Globus pallidus (tissue), 1 donor: ENCODE results near the gene IQGAP2.

ENCODE experiments used
- DNase-seq: peaks from one replicate; pipeline ENCODE4 v3.0.0-alpha.2; 2015; ENCODE audit warnings: low spot score

Gene IQGAP2

DNA sequence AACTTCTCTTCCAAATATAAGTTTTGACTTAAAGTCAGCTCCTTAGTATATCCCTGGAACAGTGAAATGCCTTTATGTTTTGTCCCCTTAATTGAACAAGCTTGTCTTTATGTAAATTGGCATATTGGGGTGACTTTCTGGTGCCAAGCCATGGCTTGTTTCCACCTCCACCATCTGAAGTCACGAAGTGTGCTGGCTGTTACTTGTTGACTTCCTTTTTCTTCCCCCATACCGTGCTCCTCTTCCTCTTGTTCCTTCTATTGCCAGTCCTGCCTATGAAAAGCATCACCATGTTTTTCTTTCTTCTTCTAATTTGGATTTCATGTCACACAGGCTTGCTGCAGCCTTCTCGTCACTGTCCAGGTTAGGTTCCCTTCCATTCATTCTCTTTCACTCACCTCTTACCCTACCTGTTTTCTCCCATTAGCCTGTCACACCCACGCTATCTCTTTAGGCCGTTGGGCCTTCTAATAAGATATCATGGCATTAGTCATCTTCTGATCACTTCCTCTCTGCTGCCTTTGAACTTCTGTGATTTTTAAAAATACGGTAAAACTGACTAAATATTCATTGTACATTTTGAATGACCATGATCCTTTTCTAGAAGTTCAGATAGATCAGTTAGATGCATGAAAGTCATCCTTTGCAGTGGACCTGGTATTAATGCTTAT, 48.1 kb downstream of the IQGAP2 start:
- DNase-seq, result no peak

DNA sequence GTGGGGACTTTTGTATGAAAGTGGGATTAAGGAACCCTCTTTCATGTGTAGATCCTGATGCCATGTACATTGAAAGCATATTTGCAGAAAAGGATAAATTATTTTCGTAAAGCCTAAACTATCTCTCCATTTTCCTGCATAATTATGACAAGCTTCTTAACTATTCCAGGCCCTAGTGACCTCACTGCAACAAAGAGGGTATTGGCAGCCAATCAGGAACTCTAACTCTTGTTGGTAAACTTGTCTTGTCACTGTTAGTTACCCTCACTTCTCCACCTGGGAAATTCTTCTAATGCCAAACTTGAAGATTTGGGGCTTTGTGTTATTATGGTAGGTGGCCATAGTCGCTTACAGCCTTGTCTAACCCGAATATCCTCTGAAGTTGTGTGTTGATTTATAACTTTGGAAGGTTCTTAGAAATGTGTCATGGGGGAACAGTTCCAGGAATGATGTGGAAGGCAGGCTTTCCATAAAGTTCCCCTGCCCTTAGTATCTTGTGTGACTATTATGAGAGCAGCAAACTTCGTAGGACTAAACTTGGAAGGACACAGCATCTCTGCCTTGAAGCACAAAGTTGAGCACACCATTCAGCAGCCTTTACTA, 52.5 kb downstream of the IQGAP2 start:
- DNase-seq, result no peak

DNA sequence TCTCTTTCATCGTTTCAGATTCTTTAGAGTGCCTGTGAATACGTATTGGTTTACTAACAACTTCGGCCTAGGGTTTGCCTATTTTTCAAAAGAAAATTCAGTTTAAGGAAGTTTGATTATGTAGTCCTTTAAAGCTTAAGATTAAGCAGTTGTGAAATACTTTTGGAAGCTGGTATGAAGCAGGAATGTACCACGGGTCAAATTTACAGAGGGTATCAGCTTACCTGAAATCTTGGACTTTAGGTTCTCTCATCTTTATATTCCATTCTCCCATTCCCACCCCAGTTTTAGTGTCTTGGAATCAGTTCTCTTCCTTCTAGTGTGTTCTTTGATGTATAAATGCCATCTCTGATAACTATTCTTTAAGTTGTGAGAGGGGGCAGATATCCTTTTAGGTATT, 53.2 kb downstream of the IQGAP2 start:
- DNase-seq, result no peak

DNA sequence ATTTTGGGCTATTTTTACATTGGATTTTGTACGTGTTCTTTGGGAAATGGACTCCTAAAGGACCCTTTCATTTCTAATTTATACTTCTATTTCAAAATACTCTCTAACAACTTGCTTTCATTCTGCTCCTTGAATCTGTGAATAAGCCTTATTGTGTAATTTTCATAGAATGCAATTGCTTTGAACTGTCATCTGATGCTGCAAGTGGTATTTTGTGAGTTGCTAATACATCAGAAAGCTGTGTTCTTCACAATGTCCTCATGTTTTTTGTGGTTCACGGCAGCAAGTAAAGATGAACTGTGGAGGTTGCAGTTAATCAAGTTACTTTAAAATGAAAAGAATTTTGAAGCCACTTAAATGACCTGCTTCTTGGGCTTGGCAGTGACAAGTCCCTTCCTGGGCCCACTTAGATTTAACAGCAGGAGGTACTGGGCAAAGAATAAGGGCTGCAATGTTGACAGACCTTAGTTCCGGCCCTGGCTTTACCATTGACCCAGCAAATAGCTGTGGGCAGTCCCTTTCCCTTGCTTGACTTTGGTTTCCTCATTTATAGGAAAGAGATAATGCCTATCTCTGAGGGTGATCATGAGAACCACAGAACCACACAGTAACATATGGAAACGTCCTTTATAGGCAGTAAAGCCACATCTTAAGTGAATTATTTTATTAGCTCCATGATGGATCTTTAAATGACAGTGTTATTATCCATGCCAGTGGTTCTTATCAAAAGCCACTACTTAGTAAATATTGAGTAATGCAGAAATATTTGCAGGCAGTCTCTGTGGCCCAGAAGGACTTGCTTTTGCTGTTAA, 54.8 kb downstream of the IQGAP2 start:
- DNase-seq, result no peak

DNA sequence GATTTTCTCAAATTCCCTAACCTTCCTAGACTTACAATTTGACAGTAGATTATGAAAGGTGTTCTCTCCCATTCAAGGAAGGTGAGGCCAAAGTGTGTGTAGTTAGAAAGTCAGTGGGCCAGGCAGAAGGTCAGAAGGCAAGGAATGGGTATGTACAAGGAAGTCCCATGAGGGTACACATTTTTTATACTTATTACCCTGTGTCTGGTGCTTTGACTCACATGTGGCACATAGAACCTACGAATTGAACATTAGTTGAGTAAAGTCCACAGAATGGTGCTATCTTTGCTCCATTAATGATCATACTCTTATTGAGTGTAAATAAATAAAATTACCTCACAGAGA, 55.4 kb downstream of the IQGAP2 start:
- DNase-seq, result no peak

DNA sequence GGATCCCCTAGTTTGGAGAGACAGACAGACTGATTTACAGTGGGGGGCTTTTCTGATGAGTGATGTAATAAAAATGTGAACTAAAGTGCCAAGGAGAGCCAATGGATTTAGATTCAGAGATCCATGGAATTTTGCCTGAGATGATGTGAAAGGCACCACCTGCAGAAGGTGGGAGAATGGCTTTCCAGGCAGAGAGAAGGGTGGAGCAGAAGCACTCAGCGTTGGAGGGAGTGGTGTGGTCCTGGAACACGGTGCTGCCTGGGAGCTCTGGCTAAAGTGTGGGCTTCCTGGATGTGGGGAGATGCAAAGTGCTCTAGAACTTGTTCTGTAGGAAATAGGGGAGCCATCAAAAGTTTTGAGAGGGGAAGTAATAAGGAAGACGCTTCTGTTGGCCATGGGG, 57.0 kb downstream of the IQGAP2 start:
- no peak for DNase-seq

DNA sequence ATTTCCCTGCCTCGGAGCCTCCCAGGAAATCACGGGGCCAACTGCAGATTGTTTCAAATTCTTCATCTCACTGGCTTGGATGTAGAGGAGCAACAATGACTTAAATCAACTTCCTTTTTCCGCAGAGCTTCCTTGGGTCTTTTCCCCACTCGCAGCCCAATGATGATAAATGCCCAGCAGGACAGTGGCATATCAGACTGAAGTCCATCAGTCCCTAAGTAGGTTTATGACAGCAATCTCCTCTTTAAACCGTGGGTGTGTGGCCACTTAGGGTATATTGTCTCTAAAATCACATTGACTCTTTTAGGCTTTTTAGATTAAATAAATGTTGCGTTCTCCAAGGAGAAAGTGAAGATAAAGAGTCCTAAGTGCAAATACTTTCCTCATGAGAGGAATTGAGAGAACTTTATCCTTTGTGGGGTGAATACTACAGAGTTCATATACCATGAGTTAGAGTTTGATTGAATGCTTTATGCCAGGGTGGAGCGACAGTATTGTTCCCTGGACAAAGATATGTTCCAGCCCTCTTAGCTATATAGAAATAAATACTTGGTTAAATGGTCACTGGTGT, 59.1 kb downstream of the IQGAP2 start:
- no peak for DNase-seq

DNA sequence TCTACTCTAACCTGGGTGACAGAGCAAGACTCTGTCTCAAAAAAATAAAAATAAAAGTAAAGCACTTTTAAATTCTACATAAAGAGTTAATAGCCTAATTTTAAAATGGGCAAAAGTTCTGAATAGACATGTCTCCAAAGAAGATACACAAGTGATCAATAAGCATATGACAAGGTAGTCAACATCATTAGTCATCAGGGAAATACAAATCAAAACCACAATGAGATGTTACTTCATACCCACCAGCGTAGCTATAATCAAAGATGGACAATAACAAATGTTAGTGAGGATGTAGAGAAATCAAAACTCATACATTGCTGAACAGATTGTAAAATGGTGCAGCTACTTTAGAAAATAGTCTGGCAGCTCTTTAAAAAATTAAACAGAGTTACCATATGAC, 64.1 kb downstream of the IQGAP2 start:
- DNase-seq, result no peak

DNA sequence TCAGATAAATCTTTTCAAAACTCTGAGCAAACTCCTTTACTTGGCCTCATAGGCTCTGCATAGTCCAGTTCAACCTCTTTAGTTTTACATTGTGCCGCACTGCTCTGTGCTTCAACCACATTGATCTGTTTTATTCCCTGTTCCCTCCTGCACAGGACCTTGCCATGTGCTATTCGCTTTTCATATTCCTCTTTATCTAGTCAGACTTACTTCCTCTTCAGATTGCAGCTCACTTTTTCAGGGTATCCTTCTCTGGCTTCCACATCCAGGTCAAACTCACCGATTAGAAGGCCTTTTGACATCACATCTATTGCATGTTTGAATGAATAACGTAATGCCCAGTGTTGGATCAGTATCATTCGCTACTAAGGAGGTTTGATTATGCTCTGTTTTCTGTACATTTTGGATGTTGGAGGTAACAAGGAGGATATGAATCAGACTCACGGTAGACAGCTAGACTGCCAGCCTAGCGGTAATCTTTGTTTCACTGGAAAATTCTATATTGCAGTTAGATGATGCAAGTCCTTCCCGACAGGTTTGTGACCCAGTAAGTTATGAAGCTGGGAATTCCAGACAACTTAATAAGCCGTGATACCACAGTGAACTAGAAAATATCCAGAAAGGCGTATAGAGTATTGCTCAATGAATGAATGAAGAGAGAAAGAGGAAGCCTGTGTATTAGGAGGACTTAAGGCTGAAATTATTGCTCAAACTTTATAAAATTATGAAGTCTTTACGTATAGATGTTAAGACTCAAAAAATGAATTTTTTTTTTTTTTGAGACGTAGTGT, 65.7 kb downstream of the IQGAP2 start:
- no peak for DNase-seq

DNA sequence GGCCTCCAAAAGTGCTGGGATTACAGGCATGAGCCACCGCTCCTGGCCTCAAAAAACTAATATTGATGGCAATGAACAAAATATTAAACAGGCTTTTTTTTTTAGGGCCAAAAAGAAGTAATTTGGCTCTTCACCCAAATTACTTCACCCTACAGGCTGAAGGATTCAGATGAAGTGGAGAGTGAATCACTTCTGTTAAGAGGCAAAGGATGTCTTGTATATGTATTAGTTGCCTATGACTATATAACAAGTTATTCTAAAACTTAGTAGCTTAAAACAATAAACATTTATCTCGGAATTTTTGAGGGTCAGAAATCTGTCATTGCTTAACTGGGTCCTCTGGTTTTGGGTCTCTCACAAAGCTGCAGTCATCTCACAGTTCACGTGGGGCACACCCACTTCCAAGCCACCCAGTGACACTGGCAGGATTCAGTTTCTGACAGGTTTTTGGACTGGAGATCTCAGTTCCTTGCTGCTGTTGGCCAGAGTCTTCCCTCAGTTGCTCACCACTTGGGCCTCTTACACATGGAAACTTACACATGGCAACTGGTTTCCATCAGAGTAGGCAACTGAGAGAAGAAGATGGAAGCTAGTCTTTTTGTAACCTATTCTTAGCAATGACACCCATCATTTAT, 66.7 kb downstream of the IQGAP2 start:
- DNase-seq, result no peak

DNA sequence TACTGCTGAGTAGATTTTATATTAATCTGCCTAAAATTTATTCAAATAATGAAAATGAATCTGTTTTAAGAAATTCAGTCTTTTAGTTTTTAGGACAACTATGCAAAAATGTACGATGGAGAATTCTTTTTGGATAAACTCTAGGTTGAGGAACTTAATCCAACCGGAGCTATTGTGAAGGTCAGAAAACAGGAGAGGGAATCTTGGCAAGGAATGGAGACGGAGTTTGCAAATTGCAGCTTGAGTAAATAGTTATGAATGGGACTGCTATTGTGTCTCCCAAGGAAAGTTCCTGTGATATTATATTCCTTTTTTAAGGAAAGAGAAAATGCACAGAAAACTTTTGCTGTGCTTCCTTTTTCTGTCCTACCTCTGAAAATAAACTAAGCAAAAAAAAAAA, 67.9 kb downstream of the IQGAP2 start:
- no peak for DNase-seq

DNA sequence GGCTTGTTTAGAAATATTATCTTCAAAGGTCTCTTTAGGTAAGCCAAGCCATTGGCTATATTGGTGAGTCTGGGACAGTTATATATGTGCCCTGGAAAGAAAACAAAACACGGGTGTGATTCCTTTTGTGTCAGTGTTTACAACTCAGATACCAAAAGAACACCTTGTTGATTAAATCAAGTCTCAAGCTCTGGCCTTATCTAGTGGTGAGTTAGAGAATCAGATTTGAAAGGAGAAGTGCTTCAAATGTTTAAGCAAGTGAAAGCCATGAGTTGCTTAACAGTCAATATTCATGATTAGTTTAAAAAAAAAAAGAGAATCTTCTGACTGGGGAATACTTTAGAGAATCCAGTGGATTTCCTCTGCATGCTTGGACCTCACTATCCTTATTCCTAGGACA, 68.3 kb downstream of the IQGAP2 start:
- no peak for DNase-seq

DNA sequence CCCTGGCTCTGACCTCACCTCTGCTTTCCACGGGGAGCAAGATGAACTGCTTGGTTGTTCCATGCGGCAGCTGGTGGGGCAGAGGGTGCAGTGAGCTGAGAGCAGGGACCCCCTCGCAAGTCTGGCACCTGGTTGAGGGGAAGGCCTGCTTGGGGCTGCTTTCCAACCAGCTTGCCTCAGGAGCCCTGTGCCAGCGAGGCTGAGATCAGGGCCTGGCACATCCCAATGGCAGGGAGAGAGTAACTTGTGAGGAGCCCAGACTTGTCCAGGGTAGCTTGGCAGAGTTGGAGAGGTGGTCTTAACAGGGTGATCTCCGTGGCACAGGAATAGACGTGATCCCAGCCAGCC, 68.9 kb downstream of the IQGAP2 start:
- DNase-seq, result no peak

DNA sequence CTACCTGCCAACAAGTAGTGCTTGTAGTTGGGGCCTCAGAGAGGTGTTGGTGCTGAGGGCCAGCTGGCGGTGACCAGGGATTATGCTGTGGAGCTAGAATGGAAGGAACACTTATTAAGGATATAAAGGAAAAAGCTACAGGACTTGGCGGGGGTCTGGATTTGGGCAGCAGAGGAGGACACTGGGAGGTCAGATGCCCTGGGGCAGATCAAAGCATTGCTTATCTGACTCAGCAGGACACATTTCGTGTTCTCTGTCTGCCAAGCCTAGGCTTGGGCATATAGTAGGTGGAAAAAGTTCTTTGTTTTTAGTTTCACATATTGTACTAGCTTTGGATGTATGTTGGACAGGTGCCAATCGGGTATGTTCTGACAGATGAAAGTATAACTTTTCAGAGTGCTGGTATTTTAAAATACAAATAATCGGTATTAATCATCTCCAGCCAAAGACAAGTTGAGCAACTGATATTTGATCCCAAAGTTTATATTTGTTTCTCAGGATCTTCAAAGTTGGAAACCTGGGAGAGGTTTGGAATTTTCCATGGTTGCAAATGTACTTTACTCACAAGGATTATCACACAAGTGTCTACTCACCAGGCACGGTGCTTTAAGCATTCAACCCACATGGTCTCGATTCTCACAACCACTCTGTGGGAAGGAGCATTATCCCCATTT, 69.4 kb downstream of the IQGAP2 start:
- no peak for DNase-seq

DNA sequence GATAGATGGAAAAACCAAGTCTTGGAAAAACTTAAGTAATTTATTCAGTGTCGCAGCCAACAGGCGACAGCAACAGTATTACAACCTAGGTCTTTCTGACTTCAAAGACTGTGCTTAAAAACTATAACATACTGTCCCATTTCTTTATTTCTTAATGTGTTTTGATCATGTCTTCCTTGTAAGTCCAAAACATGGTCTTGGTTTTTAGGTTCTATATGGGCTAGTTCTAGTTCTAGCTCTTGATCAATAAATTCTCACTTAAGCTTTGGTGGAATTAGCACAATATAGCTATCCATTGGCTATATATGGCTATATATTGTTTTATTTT, 69.9 kb downstream of the IQGAP2 start:
- no peak for DNase-seq

DNA sequence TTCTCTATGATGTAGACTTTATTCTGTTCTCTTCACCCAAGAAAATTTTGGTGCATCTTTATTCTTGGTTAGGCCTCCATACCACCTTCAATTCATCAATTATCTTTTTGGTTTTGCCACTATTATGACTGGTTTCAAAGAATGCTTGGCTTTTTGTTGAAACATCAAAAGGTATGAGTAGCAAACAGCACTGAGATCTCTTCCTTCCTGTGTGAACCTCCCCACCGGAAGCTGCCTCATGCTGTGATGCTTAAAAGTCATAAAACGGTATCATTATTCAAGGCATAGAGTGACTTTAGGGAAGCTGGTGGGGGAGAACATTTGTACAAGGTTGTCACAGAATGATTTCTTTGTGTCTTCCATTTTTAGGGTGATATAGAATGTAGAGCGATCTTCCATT, 70.6 kb downstream of the IQGAP2 start:
- no peak for DNase-seq

DNA sequence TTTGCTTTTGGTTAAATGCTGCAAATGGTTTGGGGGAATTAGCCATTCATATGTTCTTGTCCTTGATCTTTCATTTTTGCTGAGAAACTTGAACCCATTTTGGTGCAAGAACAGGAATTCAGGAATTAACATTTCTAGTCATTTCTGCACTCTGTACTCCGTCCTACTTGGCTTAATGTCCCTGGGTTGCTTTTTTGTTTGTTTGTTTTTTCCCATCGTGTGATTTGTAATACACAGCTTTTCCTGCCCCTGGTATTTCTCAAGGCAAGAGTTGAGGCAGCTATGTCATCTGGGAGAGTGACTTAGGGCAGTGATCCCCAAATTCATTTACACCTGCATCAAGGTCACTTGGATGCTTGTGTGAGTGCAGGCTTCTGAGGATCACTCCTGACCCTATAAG, 71.3 kb downstream of the IQGAP2 start:
- DNase-seq, result no peak

DNA sequence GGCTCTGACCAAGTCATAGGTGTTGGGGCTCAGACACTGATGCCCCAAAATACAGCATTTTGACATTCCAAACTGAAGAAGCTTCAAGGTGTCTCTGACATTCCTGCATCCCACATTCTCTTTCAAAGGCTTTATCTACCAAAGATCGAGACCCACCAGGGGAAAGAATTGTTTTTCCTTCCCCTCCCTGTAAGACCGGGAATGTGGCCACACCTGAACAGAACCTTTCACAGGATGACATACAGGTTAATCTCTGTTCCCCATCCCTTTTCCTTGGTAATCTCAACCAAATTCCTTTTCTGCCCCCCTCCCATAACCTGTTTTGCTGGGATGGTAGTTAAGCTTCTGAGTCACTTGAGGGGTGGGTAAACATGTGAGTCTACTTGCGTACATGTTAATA, 72.3 kb downstream of the IQGAP2 start:
- DNase-seq, result no peak

DNA sequence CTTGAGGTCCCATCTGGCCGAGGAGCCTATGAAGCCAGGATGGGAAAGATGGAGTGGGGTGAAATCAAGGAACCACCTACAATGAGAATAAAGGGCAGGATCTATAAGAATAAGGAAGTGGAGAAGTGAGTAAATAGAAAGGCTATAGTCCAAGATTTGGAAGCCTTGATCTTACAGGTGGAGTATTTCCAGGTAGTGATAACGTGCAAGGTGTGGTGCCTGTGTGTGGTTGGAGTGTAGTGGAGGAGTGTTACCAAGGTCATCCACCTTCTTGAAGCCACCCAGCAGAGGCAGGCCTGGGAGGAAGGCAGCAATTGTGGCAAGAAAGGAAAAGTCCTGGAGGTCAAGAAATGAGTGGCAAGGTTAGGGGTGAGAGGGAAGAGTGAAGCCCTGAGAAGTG, 72.9 kb downstream of the IQGAP2 start:
- no peak for DNase-seq

DNA sequence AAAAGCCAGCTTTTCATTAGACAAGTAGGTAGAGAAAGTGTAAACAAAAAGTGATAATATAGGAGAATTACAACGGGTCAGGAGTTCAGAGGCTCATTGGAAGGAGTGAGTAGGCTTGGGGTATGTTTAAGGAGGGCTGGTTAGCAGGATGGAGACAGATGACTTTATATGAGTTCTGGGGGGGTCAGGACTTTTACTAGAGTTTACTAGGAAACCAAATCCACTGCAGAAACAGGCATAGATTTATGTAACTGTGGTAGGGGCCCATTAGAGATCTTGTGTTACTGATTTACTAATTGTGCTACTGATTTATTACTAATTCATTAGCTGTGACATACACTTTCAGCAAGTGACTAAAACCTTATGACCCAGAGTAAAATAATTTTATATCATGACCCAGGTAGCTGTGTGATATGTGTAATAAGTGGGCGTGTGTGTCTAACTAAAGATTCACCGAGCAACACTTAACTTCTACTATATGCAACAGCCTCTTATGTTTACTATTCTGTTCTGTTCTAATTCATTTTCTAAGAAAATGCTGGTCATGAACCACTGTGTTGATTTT, 73.5 kb downstream of the IQGAP2 start:
- no peak for DNase-seq

DNA sequence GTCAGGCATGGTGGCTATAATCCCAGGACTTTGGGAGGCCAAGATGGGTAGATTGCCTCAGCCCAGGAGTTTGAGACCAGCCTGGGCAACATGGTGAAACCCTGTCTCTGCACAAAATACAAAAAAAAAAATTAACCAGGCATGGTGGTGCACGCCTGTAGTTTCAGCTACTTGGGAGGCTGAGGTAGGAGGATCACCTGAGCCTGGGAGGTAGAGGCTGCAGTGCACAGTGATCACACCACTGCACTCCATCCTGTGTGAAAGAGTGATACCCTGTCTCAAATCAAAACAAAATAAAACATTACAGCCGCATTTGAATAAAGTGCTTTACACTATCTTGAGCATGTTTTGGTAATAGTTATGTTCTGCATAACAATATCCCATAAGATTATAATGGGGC, 74.0 kb downstream of the IQGAP2 start:
- no peak for DNase-seq
